HG02759 (cell line): ENCODE results near the gene TCP11L2.

Source experiments
- ATAC-seq: cut with Tn5 transposase; IDR thresholded peaks from one replicate; pipeline ENCODE4 v1.9.1; 2021; ENCODE audit warnings: mild to moderate bottlenecking, moderate library complexity; ENCODE audit not compliant: unreplicated experiment

The TCP11L2 gene

DNA sequence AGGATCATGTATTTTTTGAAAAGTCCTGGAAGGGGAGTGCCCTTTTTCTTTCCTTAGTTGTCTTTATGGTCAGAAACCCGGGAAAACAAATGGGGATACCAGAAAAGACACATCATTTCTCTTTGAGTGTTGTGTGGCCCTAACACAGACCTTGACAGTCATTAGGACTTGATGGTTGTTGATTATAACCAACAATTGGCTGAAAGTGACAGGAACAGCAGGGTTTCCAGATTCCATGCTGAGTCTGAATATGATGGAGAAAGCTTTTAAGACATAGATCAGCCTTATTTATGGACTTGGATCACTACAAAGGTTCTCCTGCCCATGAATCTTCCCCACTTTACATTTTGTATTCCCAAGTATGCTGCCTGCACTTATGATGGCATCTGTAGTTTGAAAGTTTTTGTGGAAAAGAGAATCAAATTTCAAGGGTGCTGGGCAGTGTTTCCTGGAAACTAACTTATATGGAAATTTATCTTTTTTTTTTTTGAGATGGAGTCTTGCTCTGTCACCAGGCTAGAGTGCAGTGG is 85.4 kb downstream of the TCP11L2 start:
- ATAC-seq, result no peak

DNA sequence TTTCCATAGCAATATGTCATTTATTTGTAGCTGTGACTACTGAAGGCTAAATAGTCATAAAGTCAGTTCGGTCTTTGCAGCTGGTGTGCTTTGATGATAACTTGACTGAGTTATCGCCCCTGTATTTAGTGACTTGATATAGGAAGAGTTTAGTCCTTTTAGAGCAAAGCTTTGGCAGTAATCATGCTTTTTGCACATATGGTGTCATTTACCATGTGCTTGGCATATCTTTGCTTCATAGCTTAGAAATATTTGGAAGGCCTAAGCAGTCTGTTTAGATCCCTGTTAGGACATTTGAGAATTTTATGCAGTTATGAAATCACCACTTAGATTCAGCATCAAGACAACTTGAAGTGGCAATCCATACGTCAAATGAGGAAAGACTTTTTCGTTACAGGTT is 86.6 kb downstream of the TCP11L2 start:
- ATAC-seq, result no peak

DNA sequence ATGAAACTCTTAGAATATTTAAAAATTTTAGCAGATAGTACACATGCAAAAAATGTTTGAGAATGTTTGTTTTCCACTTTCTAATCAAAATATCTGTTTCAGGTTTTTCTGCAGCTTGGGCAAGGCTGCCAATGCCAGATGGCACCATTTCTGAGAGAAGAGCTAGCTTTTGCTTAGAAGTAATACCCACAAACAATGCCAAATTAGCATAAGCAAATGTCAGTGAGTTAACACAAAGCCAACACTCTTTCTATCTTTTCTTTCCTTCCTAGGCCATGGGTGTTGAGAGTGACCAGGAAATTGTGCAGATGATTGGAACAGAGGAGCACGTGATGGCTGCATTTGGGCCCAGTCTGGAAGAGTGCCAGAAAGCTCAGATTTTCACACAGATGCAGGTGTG is 90.2 kb downstream of the TCP11L2 start:
- ATAC-seq, result no peak
